Astrocyte (in vitro differentiated cells and primary cell): ENCODE results near the gene MYCBPAP.

ENCODE experiments used
- EZH2 ChIP-seq: IDR thresholded peaks from 2 replicates; pipeline ENCODE4 v1.6.1; 2012; ENCODE audit warnings: mild to moderate bottlenecking, low read length, inconsistent platforms; ENCODE audit not compliant: insufficient read depth
- TF ChIP-seq, protein P1 (sequence below): IDR thresholded peaks from 2 replicates; pipeline ENCODE4 v1.5.1; 2011; ENCODE audit warnings: low read depth, mild to moderate bottlenecking, inconsistent platforms, low read length, moderate library complexity; ENCODE audit not compliant: insufficient read depth

DNA sequence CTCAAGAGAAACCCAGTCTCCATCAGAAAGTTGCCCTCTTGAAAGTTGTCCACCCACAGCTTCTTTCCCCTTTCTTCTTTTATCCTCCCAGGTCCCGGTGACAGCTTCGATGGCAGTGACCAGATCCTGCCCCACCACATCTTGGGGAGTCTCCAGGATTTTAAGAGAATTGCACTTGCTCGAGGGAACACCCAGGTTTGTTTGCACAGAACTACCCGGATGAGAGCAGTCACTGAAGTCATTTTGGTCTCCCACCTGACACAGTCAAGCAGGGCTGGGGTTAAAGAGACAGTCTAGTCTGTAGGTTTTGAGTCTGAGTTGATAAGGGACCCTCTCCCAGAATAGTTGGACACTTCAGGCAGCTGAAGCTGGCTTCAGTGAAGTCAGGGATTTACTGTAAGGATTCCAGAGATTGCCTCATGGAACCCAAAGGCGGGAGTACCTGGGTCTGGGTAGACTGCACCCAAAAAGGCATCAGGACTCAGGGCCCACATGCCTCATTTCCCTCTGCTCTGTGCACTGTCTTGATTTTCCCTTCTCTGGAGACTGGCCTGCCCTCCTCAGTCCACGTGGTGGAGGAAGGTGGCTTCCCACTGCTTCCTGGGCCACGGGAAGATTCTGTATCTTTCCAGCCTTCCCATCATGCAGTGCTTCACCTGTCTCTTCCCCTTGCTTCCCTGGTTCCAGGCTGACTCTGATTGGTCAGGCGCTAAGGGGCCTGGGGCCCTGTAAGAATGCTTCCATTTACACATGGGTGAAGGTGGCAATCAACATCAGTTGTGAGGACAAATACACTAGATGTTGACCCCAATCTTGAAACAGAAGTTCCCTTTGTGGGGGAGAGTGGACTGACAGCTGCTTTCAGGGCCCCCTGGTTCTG is 9.5 kb downstream of the MYCBPAP start:
- TF ChIP-seq, protein P1, sequence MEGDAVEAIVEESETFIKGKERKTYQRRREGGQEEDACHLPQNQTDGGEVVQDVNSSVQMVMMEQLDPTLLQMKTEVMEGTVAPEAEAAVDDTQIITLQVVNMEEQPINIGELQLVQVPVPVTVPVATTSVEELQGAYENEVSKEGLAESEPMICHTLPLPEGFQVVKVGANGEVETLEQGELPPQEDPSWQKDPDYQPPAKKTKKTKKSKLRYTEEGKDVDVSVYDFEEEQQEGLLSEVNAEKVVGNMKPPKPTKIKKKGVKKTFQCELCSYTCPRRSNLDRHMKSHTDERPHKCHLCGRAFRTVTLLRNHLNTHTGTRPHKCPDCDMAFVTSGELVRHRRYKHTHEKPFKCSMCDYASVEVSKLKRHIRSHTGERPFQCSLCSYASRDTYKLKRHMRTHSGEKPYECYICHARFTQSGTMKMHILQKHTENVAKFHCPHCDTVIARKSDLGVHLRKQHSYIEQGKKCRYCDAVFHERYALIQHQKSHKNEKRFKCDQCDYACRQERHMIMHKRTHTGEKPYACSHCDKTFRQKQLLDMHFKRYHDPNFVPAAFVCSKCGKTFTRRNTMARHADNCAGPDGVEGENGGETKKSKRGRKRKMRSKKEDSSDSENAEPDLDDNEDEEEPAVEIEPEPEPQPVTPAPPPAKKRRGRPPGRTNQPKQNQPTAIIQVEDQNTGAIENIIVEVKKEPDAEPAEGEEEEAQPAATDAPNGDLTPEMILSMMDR, result no peak
- TF ChIP-seq EZH2, result no peak
